Activated T-helper 17 cell treated with anti-CD3 and anti-CD28 coated beads, Interleukin-2, amount 50 U/mL, for 72 hours (primary cell): ENCODE data around the gene CDK5. TPM values are rescaled to one million over a fixed set of nuclear protein-coding genes. Genes with fewer than 3 reads are reported as not detected.

Experiments
- ATAC-seq: fragments of 150-1000 bp; cut with Tn5 transposase; replicated peaks from 2 replicates; pipeline ENCODE4 v1.10.0; 2021; ENCODE audit warnings: mild to moderate bottlenecking, moderate library complexity
- H3K27ac Mint-ChIP-seq: one replicate; pipeline ENCODE4 v1.8.0; 2022; ENCODE audit warnings: mixed read lengths
- H3K27me3 Mint-ChIP-seq: one replicate; pipeline ENCODE4 v1.8.0; 2022; ENCODE audit warnings: mixed read lengths
- H3K36me3 Mint-ChIP-seq: one replicate; pipeline ENCODE4 v1.8.0; 2022; ENCODE audit warnings: low read depth, mild to moderate bottlenecking, mixed read lengths
- H3K4me1 Mint-ChIP-seq: one replicate; pipeline ENCODE4 v1.8.0; 2022; ENCODE audit warnings: mixed read lengths
- H3K4me3 Mint-ChIP-seq: one replicate; pipeline ENCODE4 v1.8.0; 2022; ENCODE audit warnings: mild to moderate bottlenecking, mixed read lengths
- H3K9me3 Mint-ChIP-seq: one replicate; pipeline ENCODE4 v1.8.0; 2022; ENCODE audit warnings: mixed read lengths
- total RNA-seq, 2 donors: library from RNA; stranded (reverse); gene quantifications; one replicate each; pipeline ENCODE4 v1.2.3, GENCODE V29; 2022

CDK5 gene
- total RNA-seq, 2 donors from 2014 or later = 9.0 to 23.4 TPM

DNA sequence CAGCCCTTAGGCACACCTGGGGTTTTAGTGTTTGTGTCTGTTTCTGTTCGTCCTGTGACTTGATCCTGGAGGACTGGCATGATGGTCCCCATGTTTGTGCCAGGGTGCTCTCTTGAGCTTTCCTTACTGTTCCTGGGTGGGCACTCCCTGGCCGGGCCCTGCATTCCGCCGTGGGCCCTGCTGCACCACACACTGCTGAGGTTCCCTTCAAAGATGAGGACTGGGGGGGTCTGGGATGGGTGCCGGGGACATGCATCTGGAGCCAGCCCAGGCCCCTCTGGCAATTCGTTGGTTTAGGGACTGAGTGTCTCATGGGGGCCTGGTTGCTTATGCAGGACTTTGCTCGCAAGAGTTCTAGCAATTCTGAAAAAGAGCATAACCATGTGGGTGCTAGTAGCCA is 33.3 kb upstream of the CDK5 start:
- no peaks in the 10 kb centered on the region for H3K27me3 Mint-ChIP-seq
- peaks cover 10% of the 10 kb centered on the region for H3K36me3 Mint-ChIP-seq
- ATAC-seq = no peak
- peaks cover 9% of the 10 kb centered on the region for H3K4me1 Mint-ChIP-seq
- no peaks in the 10 kb centered on the region for H3K9me3 Mint-ChIP-seq
- H3K4me3 Mint-ChIP-seq = no peak overlapping the region
- no peak overlapping the region for H3K27ac Mint-ChIP-seq

DNA sequence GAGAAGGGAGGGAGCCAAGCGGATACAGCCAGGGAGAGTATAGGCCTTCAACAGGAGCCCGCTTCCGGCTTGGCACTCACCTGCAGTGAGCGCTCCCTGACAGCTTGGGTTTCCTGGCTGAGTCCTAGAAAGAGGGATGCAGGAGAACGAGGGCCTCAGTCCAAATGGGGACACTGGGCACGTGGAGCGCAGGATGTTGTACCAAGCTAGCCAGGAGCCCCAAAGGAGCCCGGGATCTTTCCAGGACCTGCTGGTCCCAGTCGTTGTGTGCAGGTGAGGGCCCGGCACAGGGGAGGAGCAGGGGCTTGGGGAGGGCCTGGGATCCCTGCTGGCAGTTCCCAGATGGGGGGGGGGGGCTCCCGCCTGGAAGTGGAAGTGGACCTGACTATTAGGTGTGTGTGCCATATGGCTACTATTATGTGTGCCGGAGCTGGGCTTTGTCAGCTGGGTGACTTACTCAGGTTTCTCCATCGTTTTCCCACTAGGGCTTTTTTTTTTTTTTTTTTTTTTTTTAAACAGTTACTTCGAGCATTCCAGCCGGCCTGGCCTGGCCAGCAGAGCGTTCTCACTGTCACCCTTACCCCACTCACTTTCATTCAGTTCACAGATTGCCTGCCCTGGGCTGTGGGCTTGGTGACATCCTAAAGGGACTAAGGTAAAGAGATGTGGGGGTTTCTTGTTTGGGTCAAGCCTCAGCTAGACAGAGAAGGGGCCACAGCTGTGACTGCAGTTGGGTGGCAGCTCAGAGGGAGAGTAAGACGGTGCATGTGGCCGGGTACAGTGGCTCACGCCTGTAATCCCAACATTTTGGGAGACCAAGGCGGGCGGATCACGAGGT is 32.4 kb upstream of the CDK5 start:
- H3K9me3 Mint-ChIP-seq = no peaks in the 10 kb centered on the region

GRCh38 chr7:151088856-151089699 is 31.4 kb upstream of the CDK5 start:
- no peaks in the 10 kb centered on the region for H3K27me3 Mint-ChIP-seq
- peak overlapping the region; percentile 78 for H3K4me3 Mint-ChIP-seq
- H3K27ac Mint-ChIP-seq = peak overlapping the region; percentile 48
- no peak for ATAC-seq
- H3K36me3 Mint-ChIP-seq = peaks cover 7% of the 10 kb centered on the region
- H3K9me3 Mint-ChIP-seq = no peaks in the 10 kb centered on the region
- peaks cover 14% of the 10 kb centered on the region for H3K4me1 Mint-ChIP-seq

More for the DNA sequence above, 32.4 kb upstream of the CDK5 start:
- H3K27me3 Mint-ChIP-seq = no peaks in the 10 kb centered on the region
- peak overlapping the region; percentile 48 for H3K27ac Mint-ChIP-seq
- peaks cover 12% of the 10 kb centered on the region for H3K4me1 Mint-ChIP-seq
- peaks cover 7% of the 10 kb centered on the region for H3K36me3 Mint-ChIP-seq
- ATAC-seq = no peak
- no peak overlapping the region for H3K4me3 Mint-ChIP-seq

DNA sequence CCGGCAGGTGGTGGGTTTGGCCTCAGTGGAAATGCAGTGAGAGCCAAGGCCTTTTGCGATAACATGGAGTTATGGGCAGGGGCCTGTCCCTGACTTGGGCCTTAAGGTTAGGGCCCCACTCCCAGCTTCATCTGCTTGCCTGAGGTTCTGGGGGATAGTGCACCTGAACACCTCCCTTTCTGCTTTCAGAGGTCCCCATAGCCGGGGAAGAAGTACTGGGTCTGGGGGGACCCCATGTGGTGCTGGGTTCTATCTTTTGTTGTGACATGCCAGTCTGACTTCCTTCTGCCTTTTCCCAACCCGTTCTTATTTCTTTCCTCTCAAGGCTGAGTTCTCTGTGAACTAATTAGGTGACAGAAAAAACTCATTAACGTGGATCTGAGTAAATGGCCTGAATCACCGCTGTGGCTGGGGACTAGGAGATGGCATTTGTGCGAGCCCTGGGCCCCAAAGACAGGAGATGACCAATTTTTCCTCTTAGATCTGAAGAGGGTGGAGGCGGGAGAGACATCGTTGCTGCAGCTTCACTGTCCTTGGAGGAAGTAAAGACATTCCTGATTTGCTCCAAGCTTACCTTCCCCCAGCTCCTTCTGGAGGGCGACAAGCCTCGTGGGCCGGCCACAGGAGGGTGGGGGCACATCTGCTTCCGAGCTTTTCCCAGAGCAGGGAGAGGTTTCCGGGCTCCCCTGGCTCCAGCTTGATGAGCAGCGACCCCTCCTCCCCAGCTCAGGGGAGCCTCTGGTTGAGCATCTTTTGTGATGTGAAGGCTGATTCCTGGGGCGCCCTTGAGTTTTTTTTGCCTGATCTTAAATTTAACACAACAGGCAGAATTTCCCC is 30.5 kb upstream of the CDK5 start:
- Mint-ChIP-seq H3K9me3 (no peaks in the 10 kb centered on the region), H3K4me1 (peaks cover 14% of the 10 kb centered on the region), H3K27ac (peak overlapping the region; percentile 84), H3K4me3 (peak overlapping the region; percentile 78), H3K27me3 (no peaks in the 10 kb centered on the region), H3K36me3 (peaks cover 7% of the 10 kb centered on the region)
- no peak for ATAC-seq

DNA sequence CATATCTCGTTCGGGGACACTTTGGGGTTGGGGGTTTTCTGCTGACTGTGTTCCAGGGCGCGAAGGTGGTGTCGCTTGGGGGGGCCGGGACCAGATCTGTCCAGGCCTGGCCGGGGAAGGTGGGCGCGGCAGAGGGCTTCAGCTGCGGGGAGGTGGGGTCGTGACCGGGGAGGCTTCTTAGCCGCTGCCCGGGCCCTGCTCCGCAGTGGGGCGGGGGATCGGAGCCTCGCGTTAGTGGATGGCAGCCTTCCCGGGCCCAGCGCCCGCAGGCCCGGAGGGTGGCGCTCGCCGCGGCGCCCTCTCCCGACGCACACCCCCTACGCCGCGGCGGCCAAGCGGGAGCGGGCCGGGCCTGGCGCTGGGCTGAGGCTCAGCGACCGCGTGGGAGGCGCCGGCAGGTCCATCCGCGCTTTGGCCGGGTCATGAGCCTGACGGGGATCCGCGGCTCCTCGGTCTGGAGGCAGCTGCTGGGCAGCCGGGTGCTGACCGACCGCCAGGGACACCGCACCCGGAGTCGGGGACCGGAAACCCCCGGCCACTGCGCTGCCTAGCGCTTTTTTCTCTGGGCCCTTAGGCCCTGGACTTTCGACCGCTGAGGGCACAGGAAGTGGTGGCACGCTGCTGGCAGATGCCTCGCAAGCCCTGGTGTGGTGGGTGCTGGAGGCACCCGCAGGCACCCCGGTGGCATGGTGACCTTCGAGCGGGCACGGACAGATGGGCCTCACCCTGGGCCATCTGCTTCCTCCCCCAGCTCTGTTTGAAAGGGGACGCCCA is 29.7 kb upstream of the CDK5 start:
- H3K4me3 Mint-ChIP-seq = peak overlapping the region; percentile 78
- H3K9me3 Mint-ChIP-seq = no peaks in the 10 kb centered on the region
- peaks cover 14% of the 10 kb centered on the region for H3K36me3 Mint-ChIP-seq
- H3K27ac Mint-ChIP-seq = peak overlapping the region; percentile 84
- H3K4me1 Mint-ChIP-seq = peaks cover 19% of the 10 kb centered on the region
- no peaks in the 10 kb centered on the region for H3K27me3 Mint-ChIP-seq
- ATAC-seq = peak; percentile 44

DNA sequence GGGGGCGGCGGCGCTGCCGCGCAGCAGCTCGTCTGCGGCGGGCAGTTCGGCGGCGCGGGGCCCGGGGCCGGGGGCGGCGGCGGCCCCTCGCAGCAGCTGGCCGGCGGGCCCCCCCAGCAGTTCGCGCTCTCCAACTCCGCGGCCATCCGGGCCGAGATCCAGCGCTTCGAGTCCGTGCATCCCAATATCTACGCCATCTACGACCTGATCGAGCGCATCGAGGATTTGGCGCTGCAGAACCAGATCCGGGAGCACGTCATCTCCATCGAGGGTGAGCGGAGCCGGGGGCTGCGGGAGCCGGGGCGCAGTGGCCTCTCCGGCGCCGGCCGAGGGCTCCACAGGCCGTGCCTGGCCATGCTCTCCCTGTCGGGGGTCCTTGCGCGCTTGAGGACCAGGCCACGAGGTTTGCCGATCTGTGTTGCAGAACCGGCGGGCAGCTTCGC is 29.1 kb upstream of the CDK5 start:
- Mint-ChIP-seq H3K9me3 (no peaks in the 10 kb centered on the region), H3K27ac (peak overlapping the region; percentile 50), H3K27me3 (no peaks in the 10 kb centered on the region), H3K4me3 (peak overlapping the region; percentile 78), H3K36me3 (peaks cover 20% of the 10 kb centered on the region), H3K4me1 (peaks cover 19% of the 10 kb centered on the region)
- peak; percentile 28 for ATAC-seq

- ATAC-seq = peak; percentile 29
- Mint-ChIP-seq H3K9me3 (no peaks in the 10 kb centered on the region), H3K27ac (peak within 1 kb of the TSS; percentile 50), H3K4me3 (peak within 1 kb of the TSS; percentile 94), H3K27me3 (no peaks in the 10 kb centered on the region), H3K36me3 (peaks cover 22% of the 10 kb centered on the region), H3K4me1 (peaks cover 15% of the 10 kb centered on the region)
Measured at GRCh38 chr7:151085691-151086620, 28.3 kb upstream of the CDK5 start, which contains the start of gene AGAP3. TSS of gene AGAP3 (plus strand) at chr7:151086475. CDS start at chr7:151086742, 267 bp downstream.

- H3K27ac Mint-ChIP-seq = peak overlapping the region; percentile 10
- ATAC-seq = no peak
- no peaks in the 10 kb centered on the region for H3K9me3 Mint-ChIP-seq
- H3K27me3 Mint-ChIP-seq = no peaks in the 10 kb centered on the region
- H3K36me3 Mint-ChIP-seq = peaks cover 29% of the 10 kb centered on the region
- peak overlapping the region; percentile 94 for H3K4me3 Mint-ChIP-seq
- peaks cover 15% of the 10 kb centered on the region for H3K4me1 Mint-ChIP-seq
Measured at GRCh38 chr7:151085329-151085690, 27.6 kb upstream of the CDK5 start.

- peaks cover 15% of the 10 kb centered on the region for H3K4me1 Mint-ChIP-seq
- no peak for ATAC-seq
Measured at GRCh38 chr7:151083824-151084160, 26.1 kb upstream of the CDK5 start.

DNA sequence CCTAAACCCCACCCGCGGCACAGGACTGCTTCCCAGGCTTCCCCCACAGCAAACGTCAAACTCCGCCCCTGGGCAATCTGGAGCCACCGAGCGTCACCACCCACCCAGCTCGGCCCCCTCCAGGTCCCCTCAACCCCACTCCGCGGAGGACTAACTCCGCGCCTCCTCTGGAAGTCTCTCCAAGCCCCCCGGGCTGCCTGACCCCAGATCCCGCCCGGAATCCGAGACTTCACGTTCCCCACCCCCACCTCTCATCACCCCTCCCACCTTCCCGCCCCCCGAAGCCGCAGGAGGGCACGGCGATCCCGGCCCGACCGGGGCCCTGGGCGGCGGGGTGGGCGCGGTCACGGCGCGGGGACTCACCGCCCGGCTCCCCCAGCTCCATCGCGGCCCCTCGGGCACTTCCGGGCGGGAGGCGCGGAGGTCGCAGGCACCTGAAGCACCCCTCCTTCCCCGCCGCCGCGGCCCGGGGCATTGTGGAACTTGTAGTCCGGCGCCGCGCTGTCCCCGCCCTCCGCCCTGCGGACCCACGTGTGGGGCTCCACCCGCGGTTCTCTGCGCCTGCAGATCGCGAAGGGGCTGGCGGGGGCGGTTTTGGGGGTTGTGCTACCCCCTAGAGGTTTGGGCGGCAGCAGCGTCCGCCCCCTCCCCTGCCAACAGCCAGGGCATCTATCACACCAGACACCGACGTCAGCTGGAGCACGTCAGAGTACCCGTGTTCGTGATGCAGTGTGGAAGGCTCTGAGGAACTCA is 25.6 kb upstream of the CDK5 start, which contains the start of gene TMUB1:
Gene TMUB1 (minus strand): TSS at position 423 of the 753 bp plus-strand sequence. CDS start 930 bp downstream, outside the sequence.
- Mint-ChIP-seq H3K4me1 (peaks cover 15% of the 10 kb centered on the region), H3K9me3 (no peaks in the 10 kb centered on the region), H3K27me3 (no peaks in the 10 kb centered on the region), H3K27ac (peak within 1 kb of the TSS; percentile 96), H3K4me3 (peak within 1 kb of the TSS; percentile 94), H3K36me3 (peaks cover 39% of the 10 kb centered on the region)
- ATAC-seq = peak; percentile 60

More at GRCh38 chr7:151083824-151084160, 26.1 kb upstream of the CDK5 start:
- Mint-ChIP-seq H3K4me3 (peak overlapping the region; percentile 94), H3K9me3 (no peaks in the 10 kb centered on the region), H3K36me3 (peaks cover 38% of the 10 kb centered on the region), H3K27me3 (no peaks in the 10 kb centered on the region), H3K27ac (peak overlapping the region; percentile 28)

DNA sequence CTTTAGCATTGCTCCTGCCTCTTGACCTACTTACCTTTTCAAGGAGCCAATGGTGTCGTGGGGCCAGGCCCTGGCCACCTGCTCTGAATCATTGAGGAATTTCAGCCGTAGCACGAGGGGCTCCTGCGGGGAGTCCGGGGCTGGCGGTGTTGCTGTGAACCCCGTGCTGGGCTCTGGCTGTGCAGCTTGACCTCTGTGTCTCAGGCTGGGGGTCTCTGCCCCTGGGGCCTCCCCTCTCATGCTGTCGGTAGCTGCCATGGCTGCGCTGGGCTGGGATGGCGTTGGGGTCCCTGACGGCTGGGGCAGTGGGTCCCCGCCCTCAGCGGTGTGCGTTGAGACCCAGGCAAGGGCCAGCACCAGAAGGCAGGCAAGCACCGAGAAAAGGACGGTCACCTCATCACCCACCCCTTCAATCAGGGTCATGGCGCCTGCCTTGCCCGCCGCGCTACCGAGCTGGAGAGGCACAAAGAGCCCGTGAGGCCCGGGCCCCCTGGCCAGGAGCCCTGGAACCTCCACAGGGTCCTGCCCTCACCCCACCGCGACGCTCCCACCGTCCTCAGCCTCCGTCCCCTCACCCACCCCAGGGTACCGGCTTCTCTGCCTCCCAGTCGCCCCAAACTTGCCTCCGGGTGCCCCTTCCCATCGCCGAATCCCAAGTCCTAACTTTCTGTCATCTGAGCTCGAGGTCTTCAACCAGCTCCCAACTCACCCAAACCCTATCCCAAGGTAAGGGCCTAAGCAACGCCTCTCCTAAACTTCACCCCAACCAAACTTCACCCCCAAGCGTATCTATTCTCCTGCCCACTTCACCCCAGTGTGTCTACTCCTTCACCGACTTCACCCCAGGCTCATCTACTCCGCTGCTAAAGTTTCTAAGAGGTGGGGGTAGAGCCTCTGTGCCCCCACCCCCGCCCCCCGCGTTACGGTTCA is 24.7 kb upstream of the CDK5 start:
- Mint-ChIP-seq H3K27ac (peak overlapping the region; percentile 96), H3K9me3 (no peaks in the 10 kb centered on the region), H3K4me3 (peak overlapping the region; percentile 94), H3K4me1 (peaks cover 15% of the 10 kb centered on the region), H3K36me3 (peaks cover 39% of the 10 kb centered on the region), H3K27me3 (no peaks in the 10 kb centered on the region)
- ATAC-seq = no peak
